Caco-2 (cell line): ENCODE measurements around the gene PHF23. TPM values are rescaled to one million over a fixed set of nuclear protein-coding genes. Genes with fewer than 3 reads are reported as not detected.

Experiments used
- BruUV-seq: library from RNA; stranded (reverse); fragments of 400-500 nt; replicated peaks from 2 replicates; lab custom pipeline; 2021; lab: Mats Ljungman, UMichigan
- CTCF ChIA-PET: fragments of 300-600 bp; sonication (Branson Sonifier 250); formaldehyde crosslinking; loops from one replicate; lab custom pipeline; 2022; ENCODE audit warnings: antibody characterized with exemption; lab: Charles Lee
- POLR2A ChIA-PET: fragments of 300-600 bp; sonication (Branson Sonifier 250); formaldehyde crosslinking; loops from one replicate; lab custom pipeline; 2022; ENCODE audit warnings: antibody characterized with exemption; lab: Charles Lee
- DNase-seq, 2 experiments: peaks; one replicate each; pipeline versions ENCODE4 v3.0.0 to v3.0.0-alpha.2; 2020 to 2022
- H3K27me3 ChIP-seq: replicated peaks from 2 replicates; pipeline ENCODE4 v1.6.0; 2011; ENCODE audit warnings: low read length; ENCODE audit not compliant: control insufficient read depth, insufficient read depth
- H3K36me3 ChIP-seq: 2 replicates; pipeline ENCODE4 v1.5.1; 2011; ENCODE audit warnings: low read length; ENCODE audit not compliant: control insufficient read depth, insufficient read depth
- H3K4me1 ChIP-seq: fragments of 250-450 bp; sonication (Bioruptor Pico); 2 replicates; pipeline ENCODE4 v1.5.1; 2020; ENCODE audit warnings: mild to moderate bottlenecking
- H3K4me3 ChIP-seq: 2 replicates; pipeline ENCODE4 v1.5.1; 2011; ENCODE audit warnings: low read depth, mild to moderate bottlenecking, control low read depth, low read length
- H3K9me3 ChIP-seq: fragments of 250-450 bp; sonication (Bioruptor Pico); 2 replicates; pipeline ENCODE4 v1.5.1; 2020; ENCODE audit warnings: mild to moderate bottlenecking, moderate library complexity
- H3K27ac Mint-ChIP-seq: one replicate; pipeline ENCODE4 v1.8.0; 2022; ENCODE audit warnings: mixed read lengths; ENCODE audit not compliant: unreplicated experiment
- H3K27me3 Mint-ChIP-seq: one replicate; pipeline ENCODE4 v1.8.0; 2022; ENCODE audit warnings: mixed read lengths; ENCODE audit not compliant: insufficient read depth, unreplicated experiment
- H3K36me3 Mint-ChIP-seq: one replicate; pipeline ENCODE4 v1.8.0; 2022; ENCODE audit warnings: mild to moderate bottlenecking, mixed read lengths; ENCODE audit not compliant: insufficient read depth, unreplicated experiment
- H3K4me1 Mint-ChIP-seq: one replicate; pipeline ENCODE4 v1.8.0; 2022; ENCODE audit warnings: low read depth, mixed read lengths; ENCODE audit not compliant: unreplicated experiment
- H3K4me3 Mint-ChIP-seq: one replicate; pipeline ENCODE4 v1.8.0; 2022; ENCODE audit warnings: mild to moderate bottlenecking, moderate library complexity, mixed read lengths; ENCODE audit not compliant: unreplicated experiment
- H3K9me3 Mint-ChIP-seq: one replicate; pipeline ENCODE4 v1.8.0; 2022; ENCODE audit warnings: mixed read lengths; ENCODE audit not compliant: unreplicated experiment
- CTCF ChIP-seq, 2 experiments: fragments of 200-600 bp in 1 of 2; IDR thresholded peaks; 1 replicate in 1 of 2; 2 replicates in 1 of 2; pipeline versions ENCODE4 v1.5.1 to v1.8.0; 2011 to 2022; ENCODE audit warnings: antibody characterized with exemption in 1 of 2, control low read depth in 1 of 2, inconsistent platforms in 1 of 2, low read depth in 1 of 2, low read length in 1 of 2, mild to moderate bottlenecking in 1 of 2, moderate library complexity in 1 of 2; ENCODE audit not compliant: insufficient read depth in 1 of 2, severe bottlenecking in 1 of 2, unreplicated experiment in 1 of 2
- intact Hi-C: fragments of 100-400 bp; cut with micrococcal nuclease; formaldehyde crosslinking; loops from one replicate; pipeline ENCODE4 v1.10.0; 2022; ENCODE audit not compliant: unreplicated experiment
- total RNA-seq: library from RNA; stranded (reverse); gene quantifications from 2 replicates; pipeline ENCODE4 v1.2.3, GENCODE V29; 2022

Gene PHF23
- total RNA-seq, 1 experiment from 2014 or later = 20.5 TPM

- DNase-seq = no peak
- H3K4me3 Mint-ChIP-seq = peak overlapping the region; percentile 66
- intact Hi-C loops = no loop called here
- H3K4me3 ChIP-seq = no peak overlapping the region
- POLR2A ChIA-PET = no interaction called here
- H3K36me3 Mint-ChIP-seq = peaks cover 7% of the 10 kb centered on the region
- H3K27me3 ChIP-seq = no peaks in the 10 kb centered on the region
- H3K4me1 ChIP-seq = no peaks in the 10 kb centered on the region
- no peaks in the 10 kb centered on the region for H3K36me3 ChIP-seq
- TF ChIP-seq CTCF (IDR thresholded peaks at IDR 0.05; ENCODE audit: insufficient read depth in 1 of 2, low read depth in 1 of 2, low read length in 1 of 2, severe bottlenecking in 1 of 2, unreplicated experiment in 1 of 2) = no peak
- no TSS peak for BruUV-seq
- peaks cover 6% of the 10 kb centered on the region for H3K4me1 Mint-ChIP-seq
- no peaks in the 10 kb centered on the region for H3K9me3 ChIP-seq
- H3K27me3 Mint-ChIP-seq = no peaks in the 10 kb centered on the region
- H3K9me3 Mint-ChIP-seq = no peaks in the 10 kb centered on the region
- CTCF ChIA-PET = interaction anchor here (0.6 kb wide), 1 partner anchor 263 kb away, joined by 3 read pairs; no protein-coding TSS in a partner anchor
- no peak overlapping the region for H3K27ac Mint-ChIP-seq
Observed at GRCh38 chr17:7204336-7204735, 34.9 kb downstream of the PHF23 start.

DNA sequence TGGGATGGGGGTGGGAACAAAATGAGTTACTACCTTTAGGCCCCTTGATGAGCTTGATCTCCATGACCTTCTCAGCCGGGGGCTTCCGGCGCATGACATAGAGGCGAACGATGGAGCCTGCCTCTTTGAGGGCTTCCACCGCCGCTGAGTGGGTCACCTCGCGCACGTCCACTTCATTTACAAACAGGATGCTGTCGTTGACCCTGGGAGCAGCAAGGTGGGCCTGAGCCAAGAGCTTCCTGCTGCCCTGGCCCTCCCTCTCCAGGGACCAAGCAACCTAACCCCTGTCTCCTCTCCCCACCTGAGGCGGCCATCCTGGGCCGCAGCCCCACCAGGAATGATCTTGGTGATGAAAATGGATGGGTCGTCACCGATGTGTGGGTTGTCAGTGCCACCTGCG lies 35.9 kb downstream of the PHF23 start:
- Mint-ChIP-seq H3K36me3 (peaks cover 2% of the 10 kb centered on the region), H3K9me3 (no peaks in the 10 kb centered on the region), H3K27me3 (no peaks in the 10 kb centered on the region), H3K4me3 (no peak overlapping the region), H3K27ac (no peak overlapping the region), H3K4me1 (peaks cover 6% of the 10 kb centered on the region)
- Histone ChIP-seq H3K4me1 (no peaks in the 10 kb centered on the region), H3K9me3 (no peaks in the 10 kb centered on the region), H3K4me3 (no peak overlapping the region), H3K27me3 (no peaks in the 10 kb centered on the region), H3K36me3 (no peaks in the 10 kb centered on the region)
- no peak for DNase-seq
- ChIA-PET POLR2A (no interaction called here), CTCF (no interaction called here)
- intact Hi-C loops = no loop called here
- no peak for TF ChIP-seq CTCF (IDR thresholded peaks at IDR 0.05; ENCODE audit: insufficient read depth in 1 of 2, low read depth in 1 of 2, low read length in 1 of 2, severe bottlenecking in 1 of 2, unreplicated experiment in 1 of 2)
- BruUV-seq = no TSS peak

- H3K27me3 Mint-ChIP-seq = no peaks in the 10 kb centered on the region
- intact Hi-C loops = no loop called here
- no peak overlapping the region for H3K27ac Mint-ChIP-seq
- H3K4me3 ChIP-seq = no peak overlapping the region
- no peaks in the 10 kb centered on the region for H3K27me3 ChIP-seq
- no peak for TF ChIP-seq CTCF (IDR thresholded peaks at IDR 0.05; ENCODE audit: insufficient read depth in 1 of 2, low read depth in 1 of 2, low read length in 1 of 2, severe bottlenecking in 1 of 2, unreplicated experiment in 1 of 2)
- no peak for DNase-seq
- H3K9me3 Mint-ChIP-seq = no peaks in the 10 kb centered on the region
- no peak overlapping the region for H3K4me3 Mint-ChIP-seq
- BruUV-seq = no TSS peak
- no peaks in the 10 kb centered on the region for H3K36me3 ChIP-seq
- ChIA-PET CTCF (no interaction called here), POLR2A (no interaction called here)
- H3K36me3 Mint-ChIP-seq = no peaks in the 10 kb centered on the region
- H3K4me1 Mint-ChIP-seq = no peaks in the 10 kb centered on the region
- H3K4me1 ChIP-seq = peaks cover under 1% of the 10 kb centered on the region
- no peaks in the 10 kb centered on the region for H3K9me3 ChIP-seq
Observed at GRCh38 chr17:7196651-7197401, 42.4 kb downstream of the PHF23 start.
